ENCODE measurements around the gene MACROH2A2. TPM values are rescaled to one million over a fixed set of nuclear protein-coding genes. Genes with fewer than 3 reads are reported as not detected.
"Not testable (repeated sequence)": the region's sequence is repeated elsewhere in the genome, so short reads cannot be mapped to it uniquely, and the experiment has no call there.

Gene MACROH2A2
- total and polyA plus RNA-seq, 10 donors: 1.2 to 4.9 (median 3.1) TPM

GRCh38 chr10:70078937-70079336 is 26.3 kb downstream of the MACROH2A2 start:
- WGBS, 5 donors: 75 to 93% (median 92%) methylated on average over 7 of the region's 7 CpGs
- Histone ChIP-seq H3K9me3 (no peaks in the 10 kb centered on the region), H3K4me1 (no peaks in the 10 kb centered on the region), H3K27me3 (replicated peaks in 1 of 7) (peaks cover 0 to 3% (median 0%) of the 10 kb centered on the region in 7 donors), H3K4me3 (no peak overlapping the region), H3K36me3 (no peaks in the 10 kb centered on the region), H3K27ac (no peak overlapping the region)
- no peak for DNase-seq
- intact Hi-C loops (cut with DNase I; ENCODE audit: low total_unique reads): no loop called here
- TF ChIP-seq POLR2A (IDR thresholded peaks at IDR 0.05) (no peak), CTCF (IDR thresholded peaks at IDR 0.05 in 8 of 11, conservative IDR thresholded peaks at IDR 0.05 in 3 of 11) (no peak), POLR2AphosphoS5 (IDR thresholded peaks at IDR 0.05) (no peak)

GRCh38 chr10:70080789-70081188 is 28.1 kb downstream of the MACROH2A2 start:
- H3K27me3 ChIP-seq (replicated peaks in 1 of 7); H3K4me3 ChIP-seq; H3K36me3 ChIP-seq; H3K4me1 ChIP-seq; H3K9me3 ChIP-seq; DNase-seq; H3K27ac ChIP-seq; intact Hi-C loops (cut with DNase I; ENCODE audit: low total_unique reads): not testable (repeated sequence)
- WGBS, 5 donors: 83 to 100% (median 90%) methylated on average over 2 of the region's 2 CpGs

- Histone ChIP-seq H3K27ac (no peak overlapping the region), H3K27me3 (replicated peaks in 1 of 7) (no peaks in the 10 kb centered on the region), H3K4me1 (no peaks in the 10 kb centered on the region), H3K36me3 (no peaks in the 10 kb centered on the region), H3K4me3 (no peak overlapping the region), H3K9me3 (no peaks in the 10 kb centered on the region)
- WGBS, 5 donors: 82 to 91% (median 87%) methylated on average over 6 of the region's 6 CpGs
- TF ChIP-seq CTCF (IDR thresholded peaks at IDR 0.05 in 8 of 11, conservative IDR thresholded peaks at IDR 0.05 in 3 of 11) (no peak), POLR2A (IDR thresholded peaks at IDR 0.05) (no peak), POLR2AphosphoS5 (IDR thresholded peaks at IDR 0.05) (no peak)
- intact Hi-C loops (cut with DNase I; ENCODE audit: low total_unique reads): no loop called here
- no peak for DNase-seq
These were observed 31.5 kb downstream of the MACROH2A2 start for GRCh38 chr10:70084189-70084588.

GRCh38 chr10:70085975-70086613 is 33.4 kb downstream of the MACROH2A2 start:
- Histone ChIP-seq H3K36me3 (no peaks in the 10 kb centered on the region), H3K27ac (no peak overlapping the region), H3K27me3 (replicated peaks in 1 of 7) (no peaks in the 10 kb centered on the region), H3K9me3 (no peaks in the 10 kb centered on the region), H3K4me3 (no peak overlapping the region), H3K4me1 (no peaks in the 10 kb centered on the region)
- no peak for TF ChIP-seq CTCF (IDR thresholded peaks at IDR 0.05 in 8 of 11, conservative IDR thresholded peaks at IDR 0.05 in 3 of 11)
- TF ChIP-seq POLR2AphosphoS5 (IDR thresholded peaks at IDR 0.05): no peak
- TF ChIP-seq POLR2A (IDR thresholded peaks at IDR 0.05): no peak
- DNase-seq: no peak
- intact Hi-C loops (cut with DNase I; ENCODE audit: low total_unique reads): no loop called here
- 62 to 90% (median 80%) methylated on average over 3 of the region's 3 CpGs for WGBS, 5 donors
